SH-SY5Y (cell line): ENCODE measurements around the gene ANKRD13D.
A peak's percentile ranks its signal among the peaks of the same experiment; 100 is the strongest.

Experiments
- GATA2 ChIP-seq: IDR thresholded peaks from 2 replicates; pipeline ENCODE4 v1.6.1; 2011; ENCODE audit warnings: mild to moderate bottlenecking, low read depth, low read length
- GATA3 ChIP-seq: IDR thresholded peaks from 2 replicates; pipeline ENCODE4 v1.6.1; 2011; ENCODE audit warnings: low read depth, mild to moderate bottlenecking, low read length, moderate library complexity

Gene ANKRD13D

GRCh38 chr11:67317888-67318555 lies 28.9 kb downstream of the ANKRD13D start:
- no peak for TF ChIP-seq GATA3
- TF ChIP-seq GATA2 = no peak

GRCh38 chr11:67320011-67320410 lies 30.9 kb downstream of the ANKRD13D start:
- TF ChIP-seq GATA3 (no peak), GATA2 (no peak)

DNA sequence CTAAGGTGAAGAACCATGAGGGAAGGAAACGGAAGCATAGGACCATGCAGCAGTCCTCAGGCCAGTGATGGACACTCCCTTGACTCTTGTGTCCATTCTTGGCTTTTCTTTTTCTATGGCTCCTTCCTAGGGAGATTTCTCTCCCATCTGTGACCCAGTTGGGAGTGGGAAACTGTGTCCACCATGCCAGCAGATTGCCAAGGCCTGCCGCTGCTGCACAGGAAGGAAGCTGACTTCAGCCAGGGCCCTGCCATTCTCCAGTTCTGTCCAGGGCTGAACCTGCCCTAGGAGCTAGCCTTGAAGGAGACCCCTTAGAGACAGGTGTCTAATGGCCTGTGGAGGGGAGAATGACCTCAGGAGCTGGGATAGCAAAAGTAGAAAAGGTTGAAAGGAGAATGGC lies 31.6 kb downstream of the ANKRD13D start:
- no peak for TF ChIP-seq GATA3

DNA sequence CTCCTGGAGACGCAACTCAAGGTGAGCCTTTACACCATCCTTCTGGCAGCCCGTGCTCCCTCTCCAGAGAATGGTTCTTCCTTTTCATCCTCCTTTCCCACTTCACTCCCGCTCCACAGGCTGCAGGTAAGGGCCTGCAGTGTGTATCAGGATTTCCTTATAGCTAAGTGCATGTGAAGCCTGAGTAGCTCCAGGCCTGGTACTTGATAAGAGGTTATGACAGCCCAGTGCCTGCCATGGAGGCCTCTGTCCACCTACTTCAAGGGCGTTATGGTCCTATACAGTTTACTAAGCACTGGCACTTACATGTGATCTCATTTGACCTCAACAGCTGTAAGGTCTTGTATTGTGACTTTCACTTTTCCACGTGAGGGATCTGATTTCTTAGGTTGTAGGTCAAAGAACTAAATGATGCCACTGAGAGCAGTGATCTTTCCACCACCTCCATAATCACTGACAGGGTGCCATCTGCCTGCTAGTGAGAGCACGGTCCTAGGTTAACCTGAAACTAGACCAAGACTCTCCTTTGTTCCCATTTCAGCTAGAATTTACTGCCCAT lies 32.3 kb downstream of the ANKRD13D start:
- no peak for TF ChIP-seq GATA3
- TF ChIP-seq GATA2 = no peak

DNA sequence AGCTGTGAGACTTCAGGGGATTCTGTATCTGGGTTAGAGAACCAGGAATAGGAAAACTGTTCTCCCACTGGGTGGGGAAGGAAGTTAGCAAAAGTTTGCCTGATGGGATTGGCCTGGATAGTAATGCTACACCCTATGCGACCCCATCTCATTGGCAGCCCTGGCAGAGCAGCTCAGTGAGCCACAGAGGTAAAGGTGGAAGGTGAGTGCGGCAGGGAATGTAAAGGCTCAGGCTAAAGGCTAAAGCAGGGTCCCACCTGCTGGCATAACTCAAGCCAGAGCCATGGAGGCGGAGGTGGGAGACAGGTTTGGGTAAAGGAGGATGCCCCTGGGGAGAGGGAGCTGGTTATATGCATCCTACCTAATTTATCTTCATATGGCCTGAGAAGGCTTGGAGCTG lies 32.9 kb downstream of the ANKRD13D start:
- TF ChIP-seq GATA3 (no peak), GATA2 (no peak)

GRCh38 chr11:67323526-67323925 lies 34.4 kb downstream of the ANKRD13D start:
- TF ChIP-seq GATA2 = no peak
- TF ChIP-seq GATA3 = no peak

DNA sequence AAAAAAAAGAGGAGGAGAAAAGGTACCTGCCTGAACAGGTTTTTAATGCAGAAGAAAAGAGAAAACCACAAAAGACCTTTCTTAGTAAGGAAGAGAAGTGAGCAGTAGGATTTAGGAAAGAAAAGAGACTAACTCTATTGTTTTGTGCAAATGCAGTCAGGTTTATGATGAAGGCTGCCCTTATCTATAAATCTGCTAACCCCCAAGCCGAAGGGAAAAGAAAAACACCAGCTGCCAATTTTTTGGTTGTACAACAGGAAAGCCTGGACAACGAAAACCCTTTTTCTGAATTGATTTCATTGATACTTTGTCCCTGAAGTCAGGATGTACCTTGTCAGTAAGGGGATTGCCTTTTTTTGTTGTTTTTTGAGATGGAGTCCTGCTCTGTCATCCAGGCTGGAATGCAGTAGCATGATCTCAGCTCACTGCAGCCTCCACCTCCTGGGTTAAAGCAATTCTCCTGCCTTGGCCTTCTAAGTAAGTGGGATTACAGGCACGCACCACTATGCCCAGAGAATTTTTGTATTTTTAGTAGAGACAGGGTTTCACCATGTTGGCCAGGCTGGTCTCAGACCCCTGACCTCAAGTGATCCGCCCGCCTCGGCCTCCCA lies 43.1 kb downstream of the ANKRD13D start:
- TF ChIP-seq GATA2 (peak; percentile 29; the same call in 1 of the 2 replicates), GATA3 (no peak)

GRCh38 chr11:67337257-67337656 lies 48.2 kb downstream of the ANKRD13D start:
- TF ChIP-seq GATA3 = no peak
- TF ChIP-seq GATA2 = no peak

GRCh38 chr11:67344264-67344663 lies 55.2 kb downstream of the ANKRD13D start:
- TF ChIP-seq GATA2 (no peak), GATA3 (no peak)

DNA sequence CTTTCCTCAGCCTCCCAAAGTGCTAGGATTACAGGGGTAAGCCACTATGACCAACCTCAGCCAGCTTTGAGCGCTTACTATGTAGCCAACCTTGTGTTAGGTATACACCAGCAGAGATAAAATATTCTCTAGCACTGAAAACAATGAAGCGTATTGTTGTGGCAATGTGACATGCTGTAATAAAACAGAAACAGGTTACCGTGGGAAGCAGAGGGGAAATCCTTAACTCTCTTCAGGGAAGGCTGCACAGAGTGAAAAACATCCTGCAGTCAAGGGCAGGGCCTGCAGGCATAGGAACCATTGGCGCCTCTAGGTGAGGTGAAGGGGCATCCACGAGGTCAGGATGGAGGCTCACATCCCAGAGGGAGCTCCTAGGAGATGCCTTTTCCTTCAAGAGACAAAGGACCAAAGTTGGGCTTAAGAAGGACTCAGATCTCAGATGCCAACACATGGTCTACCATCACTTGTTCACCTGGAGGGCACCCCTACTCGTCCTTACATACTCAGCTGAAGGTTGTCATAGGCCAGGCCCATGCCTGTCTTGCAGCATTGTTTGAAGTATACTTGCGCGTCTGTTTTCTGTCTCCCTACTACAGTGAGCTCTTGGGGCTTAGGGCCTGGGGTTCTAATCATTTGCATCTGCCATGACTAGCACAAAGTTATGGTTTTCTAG lies 56.3 kb downstream of the ANKRD13D start:
- TF ChIP-seq GATA2 (no peak), GATA3 (no peak)

DNA sequence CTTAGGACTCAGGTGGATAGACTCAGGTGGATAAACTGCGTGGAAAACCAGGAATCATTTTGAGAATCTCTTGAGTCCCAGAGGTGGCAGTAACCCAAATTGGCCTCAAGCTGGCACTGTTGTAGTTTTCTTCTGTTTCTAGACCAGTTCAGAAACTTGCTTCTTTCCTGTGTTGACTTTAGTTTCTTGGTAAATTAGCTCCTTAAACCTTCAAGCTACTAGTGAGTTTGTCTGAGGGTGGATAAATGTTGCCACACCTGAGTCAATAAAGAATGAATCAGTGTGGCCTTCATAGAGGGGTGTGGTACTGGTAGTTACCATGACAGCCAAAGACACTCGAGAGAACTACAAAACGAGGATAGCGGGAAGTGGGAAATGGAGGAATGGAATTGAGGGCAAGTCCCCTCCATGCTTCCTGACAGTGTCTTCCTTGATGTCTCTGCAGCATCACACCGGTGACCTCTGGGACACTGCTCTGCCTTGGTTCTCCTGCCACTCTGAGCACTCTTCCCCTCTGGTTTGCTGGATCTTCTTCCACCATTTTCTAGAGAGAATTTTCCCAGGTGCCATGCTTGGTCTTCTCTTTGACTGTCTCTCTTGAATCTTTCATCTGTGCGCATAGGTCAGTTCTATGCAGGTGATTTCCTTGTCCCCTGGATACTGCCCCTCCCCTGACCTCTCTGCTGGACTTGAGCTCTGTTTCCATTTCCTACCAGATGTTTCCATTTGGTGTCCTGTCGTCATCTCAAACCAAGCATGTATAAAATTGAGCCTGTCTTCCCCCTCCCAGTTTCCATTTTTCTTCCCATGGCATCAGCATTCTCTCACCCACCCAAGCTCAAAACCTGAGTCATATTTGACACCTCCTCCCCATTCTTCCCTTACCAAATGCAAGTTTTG lies 57.1 kb downstream of the ANKRD13D start:
- TF ChIP-seq GATA2 (no peak), GATA3 (no peak)

DNA sequence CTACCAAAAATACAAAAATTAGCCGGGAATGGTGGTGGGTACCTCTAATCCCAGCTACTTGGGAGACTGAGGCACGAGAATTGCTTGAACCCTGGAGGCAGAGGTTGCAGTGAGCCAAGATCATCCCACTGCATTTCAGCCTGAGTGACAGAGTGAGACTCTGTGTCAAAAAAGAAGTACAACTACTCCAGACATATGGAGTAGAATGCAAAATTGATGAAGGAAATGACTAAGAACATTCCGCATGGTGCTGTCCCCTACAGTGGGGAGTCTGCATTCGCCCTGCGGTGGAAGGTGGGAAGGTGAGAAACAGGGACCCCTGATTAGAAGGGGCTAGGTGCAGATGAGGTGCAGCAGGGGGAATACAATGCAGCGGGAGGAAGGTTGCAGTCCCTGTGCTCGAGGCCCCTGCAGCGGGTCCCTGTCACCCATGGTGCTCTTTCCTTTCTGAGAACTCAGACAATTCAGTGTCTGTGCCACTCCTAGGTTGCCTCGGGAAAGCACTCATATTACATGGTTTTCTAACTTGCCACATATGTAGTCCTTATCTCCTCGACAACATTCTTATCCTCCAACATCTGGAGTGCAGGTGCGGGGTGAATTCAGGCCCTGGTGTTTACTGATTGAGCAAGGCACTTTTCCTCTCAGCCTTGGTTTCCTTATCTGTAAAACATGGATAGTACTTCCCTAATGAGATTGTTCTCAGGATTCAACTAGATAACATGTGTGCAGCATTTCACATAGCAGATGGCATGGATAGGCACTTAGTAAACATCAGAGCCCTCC lies 59.1 kb downstream of the ANKRD13D start:
- TF ChIP-seq GATA3 (no peak; the same call in 1 of the 2 replicates), GATA2 (peak; percentile 94)

DNA sequence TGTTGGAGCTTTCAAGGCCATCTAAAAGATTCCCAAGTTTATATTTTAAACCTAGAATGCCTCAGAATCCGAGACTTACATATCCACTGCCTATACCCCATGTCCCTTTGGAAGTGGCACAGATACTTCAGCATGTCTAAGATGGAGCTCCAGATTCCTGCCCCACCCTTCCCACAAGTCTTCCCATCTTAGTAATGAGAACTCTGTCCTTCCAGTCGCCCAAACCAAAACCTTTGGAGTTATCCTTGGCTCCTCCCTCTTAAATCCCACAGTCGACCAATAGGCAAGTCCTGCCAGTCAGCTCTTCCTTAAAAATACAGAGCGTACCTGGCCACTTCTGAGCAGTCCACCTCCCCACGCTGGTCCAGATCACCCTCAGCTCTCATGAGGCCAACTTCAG lies 59.9 kb downstream of the ANKRD13D start:
- TF ChIP-seq GATA2 = no peak
- TF ChIP-seq GATA3 = no peak
